ENCODE measurements around the gene COMMD1. TPM values are rescaled to one million over a fixed set of nuclear protein-coding genes. Genes with fewer than 3 reads are reported as not detected.
A peak's percentile ranks its signal among the peaks of the same experiment; 100 is the strongest.

The COMMD1 gene
- 32.5 and 33.1 TPM in 2 replicates for polyA plus RNA-seq (2012; rRNA removed)
- 35.5 and 47.0 TPM in 2 replicates for polyA plus RNA-seq (2012; cell fraction: cytosol; rRNA removed)
- 25.2 and 25.9 TPM in 2 replicates for polyA plus RNA-seq (2012; cell fraction: nucleus; rRNA removed)

- peak within 1 kb of the TSS; percentile 7 to 58; a peak in 2 of 4 replicates for H3K27ac ChIP-seq (ENCODE audit: low read depth in 2 of 2, low read length in 1 of 2)
- H3K4me3 ChIP-seq (ENCODE audit: low read depth in 2 of 2, low read length in 1 of 2), result peak within 1 kb of the TSS; percentile 74 to 96
- DNase-seq, result peak; percentile 84
- peaks cover 12% of the 10 kb centered on the region for H3F3A ChIP-seq (replicated peaks; ENCODE audit: insufficient read depth)
- ChIA-PET CTCF (interaction anchor here (0.8 kb wide), 1 partner anchor 11 kb away, joined by 3 read pairs; no protein-coding TSS in a partner anchor), POLR2A (no interaction called here)
- no peaks in the 10 kb centered on the region for H3K9me2 ChIP-seq
- peak within 1 kb of the TSS; percentile 80 for H3K9ac ChIP-seq
- peak within 1 kb of the TSS; percentile 94 for H3K4me2 ChIP-seq
- peaks cover 24% of the 10 kb centered on the region for H3K79me2 ChIP-seq (ENCODE audit: insufficient read depth)
- H3K27me3 ChIP-seq (ENCODE audit: insufficient read depth), result no peaks in the 10 kb centered on the region
- no peaks in the 10 kb centered on the region for H4K20me1 ChIP-seq (ENCODE audit: insufficient read depth)
- H3K36me3 ChIP-seq (replicated peaks in 1 of 2; ENCODE audit: control insufficient read depth in 1 of 2, insufficient read depth in 2 of 2, low read length in 1 of 2), result no peaks in the 10 kb centered on the region
- WGBS (ENCODE audit: low lambda C conversion rate), result 3% methylated on average over 22 of the region's 33 CpGs
- H2AFZ ChIP-seq (ENCODE audit: low read depth), result peak within 1 kb of the TSS; percentile 96
- H3K4me1 ChIP-seq (ENCODE audit: control insufficient read depth in 1 of 2, insufficient read depth in 2 of 2, low read depth in 1 of 2, low read length in 1 of 2), result peaks cover 2 to 6% of the 10 kb centered on the region in 2 experiments; a peak in 1 of 4 replicates
- H3K9me3 ChIP-seq, result no peaks in the 10 kb centered on the region
- no peak for TF ChIP-seq USF2 (IDR thresholded peaks at IDR 0.05; ENCODE audit: borderline replicate concordance, low read depth, low read length)
- peak; percentile 40; the same call in 1 of the 2 replicates for TF ChIP-seq TCF12 (IDR thresholded peaks at IDR 0.05)
- no peak for TF ChIP-seq RXRA (IDR thresholded peaks at IDR 0.05; ENCODE audit: borderline replicate concordance, low read depth)
- TF ChIP-seq YY1 (IDR thresholded peaks at IDR 0.05; ENCODE audit: low read depth), result peak; percentile 95
- TF ChIP-seq FOSL2 (IDR thresholded peaks at IDR 0.05; ENCODE audit: borderline replicate concordance, low read depth), result no peak
- peak; percentile 96 for TF ChIP-seq POLR2AphosphoS5 (IDR thresholded peaks at IDR 0.05; ENCODE audit: low read depth, low read length)
- peak; percentile 83 for TF ChIP-seq PBX3 (IDR thresholded peaks at IDR 0.05)
- TF ChIP-seq USF1 (IDR thresholded peaks at IDR 0.05; ENCODE audit: borderline replicate concordance, low read depth), result peak; percentile 78
- 0 out of 2 replicates have a peak, but pooled peaks have one; percentile 22 for TF ChIP-seq ZBTB33 (IDR thresholded peaks at IDR 0.05; ENCODE audit: borderline replicate concordance, low read depth)
- TF ChIP-seq MAX (IDR thresholded peaks at IDR 0.05; ENCODE audit: low read depth), result peak; percentile 61
- TF ChIP-seq IRF3 (IDR thresholded peaks at IDR 0.05; ENCODE audit: low read depth, low read length), result no peak
- peak; percentile 98 for TF ChIP-seq TAF1 (IDR thresholded peaks at IDR 0.05; ENCODE audit: borderline replicate concordance, low read depth, low read length)
- peak; percentile 73 for TF ChIP-seq GATA2 (CRISPR knock-in tag; IDR thresholded peaks at IDR 0.05)
- peak; percentile 91 for TF ChIP-seq MXI1 (IDR thresholded peaks at IDR 0.05; ENCODE audit: low read depth, low read length)
- TF ChIP-seq RCOR1 (IDR thresholded peaks at IDR 0.05; ENCODE audit: low read length), result no peak
- peak; percentile 93 for TF ChIP-seq SIN3A (IDR thresholded peaks at IDR 0.05; ENCODE audit: borderline replicate concordance, low read depth, low read length)
- TF ChIP-seq CHD2 (IDR thresholded peaks at IDR 0.05; ENCODE audit: low read length, partially characterized antibody), result peak; percentile 70
- TF ChIP-seq RFX5 (IDR thresholded peaks at IDR 0.05; ENCODE audit: low read length), result peak; percentile 87
- TF ChIP-seq ELF1 (IDR thresholded peaks at IDR 0.05), result peak; percentile 41; the same call in 1 of the 2 replicates
- peak; percentile 72 for TF ChIP-seq REST (IDR thresholded peaks at IDR 0.05; ENCODE audit: low read depth, low read length)
Measured at GRCh38 chr2:61905372-61906185, at the start of gene COMMD1. TSS of gene COMMD1 (plus strand) at chr2:61905674. CDS start at chr2:61905679, 5 bp downstream.
